HepG2 (cell line): ENCODE data around the gene TBXAS1. TPM values are rescaled to one million over a fixed set of nuclear protein-coding genes. Genes with fewer than 3 reads are reported as not detected.

Experiments used
- AKAP8 ChIP-seq: sonication (generic); formaldehyde crosslinking; IDR thresholded peaks from 2 replicates; pipeline ENCODE4 v1.5.1; 2020; ENCODE audit warnings: mild to moderate bottlenecking, missing genetic modification reagents
- MAFK ChIP-seq, 2 experiments: IDR thresholded peaks in 1 of 2; conservative IDR thresholded peaks in 1 of 2; 2 replicates each; pipeline ENCODE4 v1.6.1; 2011; ENCODE audit warnings: improper control_type of control experiment in 2 of 2, low read length in 2 of 2
- MYC ChIP-seq: sonication (generic); formaldehyde crosslinking; IDR thresholded peaks from 2 replicates; pipeline ENCODE4 v1.9.0; 2021; ENCODE audit warnings: missing genetic modification reagents, borderline replicate concordance
- PCBP1 ChIP-seq: fragments of 200-400 bp; formaldehyde crosslinking; IDR thresholded peaks from 2 replicates; pipeline ENCODE4 v1.6.1; 2017; ENCODE audit warnings: mild to moderate bottlenecking, low read depth, low read length, borderline replicate concordance
- TP53 ChIP-seq: sonication (generic); formaldehyde crosslinking; conservative IDR thresholded peaks from 2 replicates; pipeline ENCODE4 v1.4.0; 2020; ENCODE audit warnings: missing genetic modification reagents
- polyA plus RNA-seq, 8 experiments: library from polyadenylated mRNA; depleted of rRNA in 3 of 8; stranded (reverse) in 7 of 8; unstranded in 1 of 8; fragments of >200 nt; fragmentation: Illumina TruSeq in 4 of 8; extraction: Trizol in 4 of 8; gene quantifications; 2 replicates each; pipeline versions ENCODE4 v1.2.1 to v1.2.3, GENCODE V29; 2011 to 2016; ENCODE audit warnings: low read depth in 4 of 8, missing spikeins in 1 of 8, mixed read lengths in 1 of 8; ENCODE audit not compliant: insufficient read depth in 1 of 8
- total RNA-seq, 5 experiments: library from RNA; depleted of rRNA; stranded (reverse); fragments of >200 nt; fragmentation: Illumina TruSeq; extraction: Trizol; gene quantifications; 2 replicates each; pipeline ENCODE4 v1.2.3, GENCODE V29; 2016; ENCODE audit warnings: low read depth in 1 of 5
- TF ChIP-seq, protein P1 (sequence below): sonication (generic); formaldehyde crosslinking; IDR thresholded peaks from 2 replicates; pipeline ENCODE4 v1.9.0; 2021; ENCODE audit warnings: missing genetic modification reagents, mild to moderate bottlenecking, borderline replicate concordance
- TF ChIP-seq, protein P2 (sequence below), 2 experiments: fragments of 450-650 bp in 1 of 2; sonication (generic) in 1 of 2; formaldehyde crosslinking in 1 of 2; IDR thresholded peaks; 2 replicates each; pipeline versions ENCODE4 v1.6.1 to v1.8.0; 2016 to 2022; ENCODE audit warnings: antibody characterized with exemption in 1 of 2, mild to moderate bottlenecking in 1 of 2, missing genetic modification reagents in 1 of 2
- TF ChIP-seq, protein P3 (sequence below): sonication (generic); formaldehyde crosslinking; IDR thresholded peaks from 2 replicates; pipeline ENCODE4 v1.4.0; 2020; ENCODE audit warnings: missing genetic modification reagents
- TF ChIP-seq, protein P4 (sequence below): IDR thresholded peaks from 2 replicates; pipeline ENCODE4 v1.6.1; 2016; ENCODE audit warnings: missing compliant biosample characterization, missing genetic modification reagents, borderline replicate concordance
- TF ChIP-seq, protein P5 (sequence below): sonication (generic); formaldehyde crosslinking; IDR thresholded peaks from 2 replicates; pipeline ENCODE4 v1.4.0; 2020; ENCODE audit warnings: missing genetic modification reagents
- TF ChIP-seq, protein P6 (sequence below): sonication (generic); formaldehyde crosslinking; IDR thresholded peaks from 2 replicates; pipeline ENCODE4 v1.8.1; 2023; ENCODE audit warnings: missing genetic modification reagents, inconsistent platforms, borderline replicate concordance

Gene TBXAS1
- total and polyA plus RNA-seq, 2 of the 13 experiments (the other 11 are each of a cell fraction or from before 2014, with no cell fraction given), result 4.0 to 4.9 TPM

DNA sequence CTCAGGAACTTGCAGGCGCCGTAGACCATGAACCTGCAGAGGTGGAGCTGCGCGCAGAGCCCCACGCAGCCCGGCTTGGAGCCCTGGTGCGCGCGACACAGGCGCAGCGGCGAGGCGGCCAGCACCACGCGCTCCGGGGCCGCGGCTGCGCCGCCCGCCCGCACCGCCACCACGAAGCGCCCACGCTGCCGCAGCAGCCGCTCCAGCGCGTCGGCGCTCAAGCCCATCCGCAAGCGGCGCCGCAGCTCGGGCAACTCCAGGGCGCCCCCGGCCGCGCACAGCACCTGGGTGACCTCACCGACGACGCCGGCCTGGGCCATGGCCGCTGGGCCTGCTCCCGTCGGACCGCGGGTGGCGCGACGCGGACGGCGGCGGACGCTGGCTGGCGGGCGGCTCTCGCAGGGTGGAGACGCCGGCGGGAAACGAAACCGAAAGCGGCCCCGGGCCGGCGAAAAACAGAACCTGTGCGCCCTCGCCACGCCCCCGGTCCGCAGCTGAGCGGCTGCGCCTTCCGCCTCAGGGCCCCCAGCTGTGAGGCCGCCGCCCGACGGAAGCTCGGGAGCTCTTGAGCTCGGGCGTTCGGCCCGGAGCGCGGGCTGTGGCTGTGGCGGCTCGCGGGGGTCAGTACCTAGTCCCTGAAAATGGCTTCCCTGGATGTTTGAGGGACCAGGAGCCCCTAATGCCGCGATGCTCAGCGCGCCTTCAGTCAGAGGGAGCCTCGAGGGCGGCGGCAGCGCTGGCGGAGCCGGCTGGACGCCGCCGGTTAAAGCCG, 233.7 kb downstream of the TBXAS1 start, which contains the start of gene PARP12 (continued):
- TF ChIP-seq MYC (peak; percentile 34; the same call in 1 of the 2 replicates), MAFK (conservative IDR thresholded peaks at IDR 0.05 in 1 of 2, IDR thresholded peaks at IDR 0.05 in 1 of 2; ENCODE audit: low read length in 2 of 2) (no peak), AKAP8 (CRISPR knock-in tag) (0 out of 2 replicates have a peak, but pooled peaks have one; percentile 21), TP53 (CRISPR knock-in tag) (no peak), PCBP1 (no peak)
- TF ChIP-seq, protein P1, sequence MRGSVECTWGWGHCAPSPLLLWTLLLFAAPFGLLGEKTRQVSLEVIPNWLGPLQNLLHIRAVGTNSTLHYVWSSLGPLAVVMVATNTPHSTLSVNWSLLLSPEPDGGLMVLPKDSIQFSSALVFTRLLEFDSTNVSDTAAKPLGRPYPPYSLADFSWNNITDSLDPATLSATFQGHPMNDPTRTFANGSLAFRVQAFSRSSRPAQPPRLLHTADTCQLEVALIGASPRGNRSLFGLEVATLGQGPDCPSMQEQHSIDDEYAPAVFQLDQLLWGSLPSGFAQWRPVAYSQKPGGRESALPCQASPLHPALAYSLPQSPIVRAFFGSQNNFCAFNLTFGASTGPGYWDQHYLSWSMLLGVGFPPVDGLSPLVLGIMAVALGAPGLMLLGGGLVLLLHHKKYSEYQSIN, result no peak
- TF ChIP-seq, protein P2, sequence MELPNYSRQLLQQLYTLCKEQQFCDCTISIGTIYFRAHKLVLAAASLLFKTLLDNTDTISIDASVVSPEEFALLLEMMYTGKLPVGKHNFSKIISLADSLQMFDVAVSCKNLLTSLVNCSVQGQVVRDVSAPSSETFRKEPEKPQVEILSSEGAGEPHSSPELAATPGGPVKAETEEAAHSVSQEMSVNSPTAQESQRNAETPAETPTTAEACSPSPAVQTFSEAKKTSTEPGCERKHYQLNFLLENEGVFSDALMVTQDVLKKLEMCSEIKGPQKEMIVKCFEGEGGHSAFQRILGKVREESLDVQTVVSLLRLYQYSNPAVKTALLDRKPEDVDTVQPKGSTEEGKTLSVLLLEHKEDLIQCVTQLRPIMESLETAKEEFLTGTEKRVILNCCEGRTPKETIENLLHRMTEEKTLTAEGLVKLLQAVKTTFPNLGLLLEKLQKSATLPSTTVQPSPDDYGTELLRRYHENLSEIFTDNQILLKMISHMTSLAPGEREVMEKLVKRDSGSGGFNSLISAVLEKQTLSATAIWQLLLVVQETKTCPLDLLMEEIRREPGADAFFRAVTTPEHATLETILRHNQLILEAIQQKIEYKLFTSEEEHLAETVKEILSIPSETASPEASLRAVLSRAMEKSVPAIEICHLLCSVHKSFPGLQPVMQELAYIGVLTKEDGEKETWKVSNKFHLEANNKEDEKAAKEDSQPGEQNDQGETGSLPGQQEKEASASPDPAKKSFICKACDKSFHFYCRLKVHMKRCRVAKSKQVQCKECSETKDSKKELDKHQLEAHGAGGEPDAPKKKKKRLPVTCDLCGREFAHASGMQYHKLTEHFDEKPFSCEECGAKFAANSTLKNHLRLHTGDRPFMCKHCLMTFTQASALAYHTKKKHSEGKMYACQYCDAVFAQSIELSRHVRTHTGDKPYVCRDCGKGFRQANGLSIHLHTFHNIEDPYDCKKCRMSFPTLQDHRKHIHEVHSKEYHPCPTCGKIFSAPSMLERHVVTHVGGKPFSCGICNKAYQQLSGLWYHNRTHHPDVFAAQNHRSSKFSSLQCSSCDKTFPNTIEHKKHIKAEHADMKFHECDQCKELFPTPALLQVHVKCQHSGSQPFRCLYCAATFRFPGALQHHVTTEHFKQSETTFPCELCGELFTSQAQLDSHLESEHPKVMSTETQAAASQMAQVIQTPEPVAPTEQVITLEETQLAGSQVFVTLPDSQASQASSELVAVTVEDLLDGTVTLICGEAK (IDR thresholded peaks at IDR 0.05), result no peak
- TF ChIP-seq, protein P2 (CRISPR knock-in tag; IDR thresholded peaks at IDR 0.05), result peak; percentile 65; the same call in 1 of the 2 replicates
- TF ChIP-seq, protein P3, sequence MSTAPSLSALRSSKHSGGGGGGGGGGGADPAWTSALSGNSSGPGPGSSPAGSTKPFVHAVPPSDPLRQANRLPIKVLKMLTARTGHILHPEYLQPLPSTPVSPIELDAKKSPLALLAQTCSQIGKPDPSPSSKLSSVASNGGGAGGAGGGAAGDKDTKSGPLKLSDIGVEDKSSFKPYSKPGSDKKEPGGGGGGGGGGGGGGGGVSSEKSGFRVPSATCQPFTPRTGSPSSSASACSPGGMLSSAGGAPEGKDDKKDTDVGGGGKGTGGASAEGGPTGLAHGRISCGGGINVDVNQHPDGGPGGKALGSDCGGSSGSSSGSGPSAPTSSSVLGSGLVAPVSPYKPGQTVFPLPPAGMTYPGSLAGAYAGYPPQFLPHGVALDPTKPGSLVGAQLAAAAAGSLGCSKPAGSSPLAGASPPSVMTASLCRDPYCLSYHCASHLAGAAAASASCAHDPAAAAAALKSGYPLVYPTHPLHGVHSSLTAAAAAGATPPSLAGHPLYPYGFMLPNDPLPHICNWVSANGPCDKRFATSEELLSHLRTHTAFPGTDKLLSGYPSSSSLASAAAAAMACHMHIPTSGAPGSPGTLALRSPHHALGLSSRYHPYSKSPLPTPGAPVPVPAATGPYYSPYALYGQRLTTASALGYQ, result peak; percentile 57; the same call in 1 of the 2 replicates
- TF ChIP-seq, protein P4, sequence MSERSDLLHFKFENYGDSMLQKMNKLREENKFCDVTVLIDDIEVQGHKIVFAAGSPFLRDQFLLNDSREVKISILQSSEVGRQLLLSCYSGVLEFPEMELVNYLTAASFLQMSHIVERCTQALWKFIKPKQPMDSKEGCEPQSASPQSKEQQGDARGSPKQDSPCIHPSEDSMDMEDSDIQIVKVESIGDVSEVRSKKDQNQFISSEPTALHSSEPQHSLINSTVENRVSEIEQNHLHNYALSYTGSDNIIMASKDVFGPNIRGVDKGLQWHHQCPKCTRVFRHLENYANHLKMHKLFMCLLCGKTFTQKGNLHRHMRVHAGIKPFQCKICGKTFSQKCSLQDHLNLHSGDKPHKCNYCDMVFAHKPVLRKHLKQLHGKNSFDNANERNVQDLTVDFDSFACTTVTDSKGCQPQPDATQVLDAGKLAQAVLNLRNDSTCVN (CRISPR knock-in tag), result no peak
- TF ChIP-seq, protein P5, sequence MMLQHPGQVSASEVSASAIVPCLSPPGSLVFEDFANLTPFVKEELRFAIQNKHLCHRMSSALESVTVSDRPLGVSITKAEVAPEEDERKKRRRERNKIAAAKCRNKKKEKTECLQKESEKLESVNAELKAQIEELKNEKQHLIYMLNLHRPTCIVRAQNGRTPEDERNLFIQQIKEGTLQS (CRISPR knock-in tag), result 0 out of 2 replicates have a peak, but pooled peaks have one; percentile 22
- TF ChIP-seq, protein P6, sequence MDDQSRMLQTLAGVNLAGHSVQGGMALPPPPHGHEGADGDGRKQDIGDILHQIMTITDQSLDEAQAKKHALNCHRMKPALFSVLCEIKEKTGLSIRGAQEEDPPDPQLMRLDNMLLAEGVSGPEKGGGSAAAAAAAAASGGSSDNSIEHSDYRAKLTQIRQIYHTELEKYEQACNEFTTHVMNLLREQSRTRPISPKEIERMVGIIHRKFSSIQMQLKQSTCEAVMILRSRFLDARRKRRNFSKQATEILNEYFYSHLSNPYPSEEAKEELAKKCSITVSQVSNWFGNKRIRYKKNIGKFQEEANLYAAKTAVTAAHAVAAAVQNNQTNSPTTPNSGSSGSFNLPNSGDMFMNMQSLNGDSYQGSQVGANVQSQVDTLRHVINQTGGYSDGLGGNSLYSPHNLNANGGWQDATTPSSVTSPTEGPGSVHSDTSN, result 0 out of 2 replicates have a peak, but pooled peaks have one; percentile 50
